Mesangial cell (primary cell): ENCODE measurements around the gene TBX4. TPM values are rescaled to one million over a fixed set of nuclear protein-coding genes. Genes with fewer than 3 reads are reported as not detected.

Source experiments
- total RNA-seq: library from RNA; depleted of rRNA; stranded (reverse); fragments of >200 nt; gene quantifications from 2 replicates; pipeline ENCODE4 v1.2.3, GENCODE V29; 2015

Gene TBX4
- total RNA-seq, result not detected in 2 replicates

GRCh38 chr17:61452301-61453290, at the start of gene TBX4:
TBX4 (plus strand) TSS chr17:61452422; CDS start chr17:61456491, 4,069 bp downstream.

Other genes starting within 250 kb of the TBX4 start
- 2.4 and 5.8 TPM in 2 replicates for gene TBX2, start 52.6 kb upstream of the TBX4 start, total RNA-seq
- not detected in 2 replicates for gene NACA2, start 138.8 kb downstream of the TBX4 start, total RNA-seq